Keratinocyte (primary cell): ENCODE measurements around the gene ATE1. TPM values are rescaled to one million over a fixed set of nuclear protein-coding genes. Genes with fewer than 3 reads are reported as not detected.

Experiments used
- DNase-seq: peaks from one replicate; pipeline ENCODE4 v3.0.0-alpha.2; 2011; ENCODE audit warnings: low read depth, missing footprints, low spot score
- FAIRE-seq: peaks from 2 replicates; lab custom pipeline; 2011; peaks lifted over from hg19 to GRCh38; lab: Jason Lieb, UNC
- H2AFZ ChIP-seq: 2 replicates; pipeline ENCODE4 v1.6.0; 2012; ENCODE audit warnings: low read length, control low read depth, inconsistent platforms; ENCODE audit not compliant: control insufficient read depth
- H3K27ac ChIP-seq: 2 replicates; pipeline ENCODE4 v1.5.1; 2011; ENCODE audit warnings: low read length; ENCODE audit not compliant: control insufficient read depth, insufficient read depth
- H3K27me3 ChIP-seq: 3 replicates; pipeline ENCODE4 v1.6.0; 2011; ENCODE audit warnings: low read length; ENCODE audit not compliant: control insufficient read depth, insufficient read depth; ENCODE audit errors: extremely low read depth
- H3K36me3 ChIP-seq, 2 experiments: 2 replicates in 1 of 2; 3 replicates in 1 of 2; pipeline ENCODE4 v1.5.1; 2011; ENCODE audit warnings: low read length in 2 of 2, mild to moderate bottlenecking in 1 of 2; ENCODE audit not compliant: control insufficient read depth in 2 of 2, insufficient read depth in 2 of 2; ENCODE audit errors: extremely low read depth in 1 of 2
- H3K4me1 ChIP-seq: 3 replicates; pipeline ENCODE4 v1.5.1; 2011; ENCODE audit warnings: low read length; ENCODE audit not compliant: control insufficient read depth, insufficient read depth; ENCODE audit errors: extremely low read depth
- H3K4me2 ChIP-seq: 3 replicates; pipeline ENCODE4 v1.6.0; 2011; ENCODE audit warnings: low read depth, low read length; ENCODE audit not compliant: control insufficient read depth, insufficient read depth; ENCODE audit errors: extremely low read depth
- H3K4me3 ChIP-seq, 3 experiments: fragments of 200-600 bp in 1 of 3; sonication (generic) in 1 of 3; 2 replicates in 2 of 3; 3 replicates in 1 of 3; pipeline ENCODE4 v1.5.1; 2011 to 2016; ENCODE audit warnings: low read length in 3 of 3, mild to moderate bottlenecking in 3 of 3, control low read depth in 2 of 3, inconsistent platforms in 1 of 3, low read depth in 1 of 3, mixed read lengths in 1 of 3, mixed run types in 1 of 3, moderate library complexity in 1 of 3; ENCODE audit not compliant: control insufficient read depth in 2 of 3, insufficient read depth in 2 of 3; ENCODE audit errors: extremely low read depth in 1 of 3
- H3K79me2 ChIP-seq: 2 replicates; pipeline ENCODE4 v1.6.0; 2012; ENCODE audit warnings: low read length; ENCODE audit not compliant: control insufficient read depth, insufficient read depth
- H3K9ac ChIP-seq: 3 replicates; pipeline ENCODE4 v1.6.0; 2011; ENCODE audit warnings: low read length; ENCODE audit not compliant: control insufficient read depth, insufficient read depth; ENCODE audit errors: extremely low read depth
- H3K9me1 ChIP-seq: 3 replicates; pipeline ENCODE4 v1.6.0; 2011; ENCODE audit warnings: low read length; ENCODE audit not compliant: control insufficient read depth, insufficient read depth; ENCODE audit errors: extremely low read depth
- H3K9me3 ChIP-seq: 2 replicates; pipeline ENCODE4 v1.5.1; 2012; ENCODE audit warnings: low read depth, low read length; ENCODE audit not compliant: control insufficient read depth
- H4K20me1 ChIP-seq: 3 replicates; pipeline ENCODE4 v1.6.0; 2011; ENCODE audit warnings: low read length; ENCODE audit not compliant: control insufficient read depth, insufficient read depth; ENCODE audit errors: extremely low read depth
- EZH2 ChIP-seq: IDR thresholded peaks from one replicate; pipeline ENCODE4 v1.6.1; 2012; ENCODE audit warnings: inconsistent platforms, mild to moderate bottlenecking, low read length, moderate library complexity
- dilution Hi-C: fragments of 300-500 bp; cut with MboI; formaldehyde crosslinking; loops from one replicate; pipeline ENCODE4 v1.7.0; 2020; ENCODE audit warnings: low sequenced_read_pairs; ENCODE audit not compliant: extremely low pct_ligation_motif_present
- polyA plus RNA-seq, 5 experiments: library from polyadenylated mRNA; depleted of rRNA in 3 of 5; stranded (reverse) in 3 of 5; stranded (forward) in 1 of 5; unstranded in 1 of 5; fragments of >200 nt; gene quantifications; 1 replicate in 1 of 5; 2 replicates in 3 of 5; 3 replicates in 1 of 5; pipeline versions ENCODE4 v1.2.1 to v1.2.3, GENCODE V29; 2011 to 2012; ENCODE audit warnings: missing spikeins in 2 of 5, low read depth in 1 of 5, low replicate concordance in 1 of 5
- TF ChIP-seq, protein P1 (sequence below), 3 experiments: IDR thresholded peaks in 1 of 3; conservative IDR thresholded peaks in 1 of 3; optimal IDR thresholded peaks in 1 of 3; 2 replicates in 2 of 3; 3 replicates in 1 of 3; pipeline versions ENCODE3 to v1.5.1; 2011; ENCODE audit warnings: low read length in 3 of 3, mild to moderate bottlenecking in 3 of 3, moderate library complexity in 2 of 3, control low read depth in 1 of 3, inconsistent platforms in 1 of 3; ENCODE audit not compliant: insufficient read depth in 2 of 3; ENCODE audit errors: extremely low read depth in 1 of 3

ATE1 gene
- polyA plus RNA-seq, 1 donor (not counting 4 experiments of a cell fraction or from before 2014, with no cell fraction given) = 14.9 TPM

- H3K27ac ChIP-seq = no peak overlapping the region
- dilution Hi-C loops = no loop called here
- no peak overlapping the region for H3K4me2 ChIP-seq
Measured at GRCh38 chr10:121831777-121832176, 96.1 kb downstream of the ATE1 start.

DNA sequence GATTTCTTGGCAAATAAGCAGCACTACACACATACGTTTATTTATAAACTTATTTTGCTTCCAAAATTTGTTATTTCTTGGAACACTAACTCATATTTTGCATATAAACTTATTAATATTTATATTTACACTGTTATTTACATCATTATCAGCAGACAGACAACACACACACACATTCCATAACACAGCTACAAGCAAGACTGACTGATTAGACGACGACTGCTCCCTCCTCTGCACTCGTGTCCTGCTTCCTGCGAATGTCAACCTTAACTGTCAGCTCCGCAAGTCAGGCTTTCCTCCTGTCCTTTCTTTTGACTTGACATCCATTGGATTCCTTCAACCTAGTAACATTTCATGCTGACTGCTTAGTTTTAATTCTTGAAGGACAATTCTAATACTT lies 96.6 kb downstream of the ATE1 start:
- H3K36me3 ChIP-seq = peaks cover 7 to 10% of the 10 kb centered on the region in 2 experiments
- no peaks in the 10 kb centered on the region for H3K9me1 ChIP-seq
- H3K9me3 ChIP-seq = no peaks in the 10 kb centered on the region
- no peak for TF ChIP-seq EZH2
- TF ChIP-seq, protein P1, sequence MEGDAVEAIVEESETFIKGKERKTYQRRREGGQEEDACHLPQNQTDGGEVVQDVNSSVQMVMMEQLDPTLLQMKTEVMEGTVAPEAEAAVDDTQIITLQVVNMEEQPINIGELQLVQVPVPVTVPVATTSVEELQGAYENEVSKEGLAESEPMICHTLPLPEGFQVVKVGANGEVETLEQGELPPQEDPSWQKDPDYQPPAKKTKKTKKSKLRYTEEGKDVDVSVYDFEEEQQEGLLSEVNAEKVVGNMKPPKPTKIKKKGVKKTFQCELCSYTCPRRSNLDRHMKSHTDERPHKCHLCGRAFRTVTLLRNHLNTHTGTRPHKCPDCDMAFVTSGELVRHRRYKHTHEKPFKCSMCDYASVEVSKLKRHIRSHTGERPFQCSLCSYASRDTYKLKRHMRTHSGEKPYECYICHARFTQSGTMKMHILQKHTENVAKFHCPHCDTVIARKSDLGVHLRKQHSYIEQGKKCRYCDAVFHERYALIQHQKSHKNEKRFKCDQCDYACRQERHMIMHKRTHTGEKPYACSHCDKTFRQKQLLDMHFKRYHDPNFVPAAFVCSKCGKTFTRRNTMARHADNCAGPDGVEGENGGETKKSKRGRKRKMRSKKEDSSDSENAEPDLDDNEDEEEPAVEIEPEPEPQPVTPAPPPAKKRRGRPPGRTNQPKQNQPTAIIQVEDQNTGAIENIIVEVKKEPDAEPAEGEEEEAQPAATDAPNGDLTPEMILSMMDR (optimal IDR thresholded peaks at IDR 0.05 in 1 of 3, IDR thresholded peaks at IDR 0.05 in 1 of 3, conservative IDR thresholded peaks at IDR 0.05 in 1 of 3; ENCODE audit: extremely low read depth in 1 of 3, insufficient read depth in 2 of 3, low read length in 3 of 3) = no peak
- H3K4me3 ChIP-seq = no peak overlapping the region
- no peak overlapping the region for H3K27ac ChIP-seq
- dilution Hi-C loops = no loop called here
- no peak overlapping the region for H3K4me2 ChIP-seq
- H4K20me1 ChIP-seq = no peaks in the 10 kb centered on the region
- H3K27me3 ChIP-seq = no peaks in the 10 kb centered on the region
- no peaks in the 10 kb centered on the region for H3K79me2 ChIP-seq
- DNase-seq = no peak
- no peak for FAIRE-seq
- H3K9ac ChIP-seq = no peak overlapping the region
- H2AFZ ChIP-seq = no peak overlapping the region
- no peaks in the 10 kb centered on the region for H3K4me1 ChIP-seq

More at GRCh38 chr10:121831777-121832176, 96.1 kb downstream of the ATE1 start:
- DNase-seq (no peak), FAIRE-seq (no peak)
- Histone ChIP-seq H4K20me1 (no peaks in the 10 kb centered on the region), H3K4me3 (no peak overlapping the region), H3K9me3 (no peaks in the 10 kb centered on the region), H3K36me3 (peaks cover 7 to 10% of the 10 kb centered on the region in 2 experiments), H3K27me3 (no peaks in the 10 kb centered on the region), H3K9ac (no peak overlapping the region), H3K4me1 (no peaks in the 10 kb centered on the region), H2AFZ (no peak overlapping the region), H3K9me1 (no peaks in the 10 kb centered on the region), H3K79me2 (no peaks in the 10 kb centered on the region)
- TF ChIP-seq EZH2 = no peak
- TF ChIP-seq, protein P1 (optimal IDR thresholded peaks at IDR 0.05 in 1 of 3, IDR thresholded peaks at IDR 0.05 in 1 of 3, conservative IDR thresholded peaks at IDR 0.05 in 1 of 3; ENCODE audit: extremely low read depth in 1 of 3, insufficient read depth in 2 of 3, low read length in 3 of 3) = no peak
